Measurements from ENCODE around the gene HDAC11. TPM values are rescaled to one million over a fixed set of nuclear protein-coding genes. Genes with fewer than 3 reads are reported as not detected.
"Not testable (repeated sequence)": the region's sequence is repeated elsewhere in the genome, so short reads cannot be mapped to it uniquely, and the experiment has no call there.

HDAC11 gene
- polyA plus RNA-seq, 1 donor (not counting 4 experiments of a cell fraction or from before 2014, with no cell fraction given) = 12.6 TPM

DNA sequence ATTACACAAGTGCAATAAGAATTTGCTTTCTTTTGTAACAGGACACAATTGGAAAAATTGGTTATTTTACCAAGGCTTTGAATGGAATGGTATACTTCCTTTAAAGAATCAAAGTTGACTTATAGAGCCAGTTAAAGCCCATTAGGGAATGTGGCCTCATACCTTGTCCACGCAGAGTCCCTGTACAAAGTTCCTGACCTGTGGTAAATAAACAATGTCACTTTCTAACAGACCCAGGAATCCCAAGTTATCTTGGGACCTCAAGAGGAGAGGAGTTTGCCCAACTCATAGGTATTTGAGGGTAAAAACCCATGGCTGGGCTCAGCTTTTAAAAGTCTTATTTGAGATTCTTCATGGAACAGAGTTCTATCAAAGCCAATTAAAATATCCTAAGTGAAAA is 48.0 kb upstream of the HDAC11 start:
- dilution Hi-C loops (cut with MboI; ENCODE audit: extremely low pct_ligation_motif_present, low sequenced_read_pairs) = no loop called here
- H3K9ac ChIP-seq (ENCODE audit: control insufficient read depth, extremely low read depth, insufficient read depth, low read length) = no peak overlapping the region
- H3K4me2 ChIP-seq (ENCODE audit: control insufficient read depth, extremely low read depth, insufficient read depth, low read depth, low read length) = no peak overlapping the region
- H3K27ac ChIP-seq (ENCODE audit: control insufficient read depth, insufficient read depth, low read length) = no peak overlapping the region
- no peaks in the 10 kb centered on the region for H3K36me3 ChIP-seq (ENCODE audit: control insufficient read depth in 2 of 2, extremely low read depth in 1 of 2, insufficient read depth in 2 of 2, low read length in 2 of 2)
- no peaks in the 10 kb centered on the region for H3K9me3 ChIP-seq (ENCODE audit: control insufficient read depth, low read depth, low read length)
- no peak overlapping the region for H2AFZ ChIP-seq (ENCODE audit: control insufficient read depth, low read length)
- DNase-seq (ENCODE audit: low read depth, low spot score) = no peak
- H3K9me1 ChIP-seq (ENCODE audit: control insufficient read depth, extremely low read depth, insufficient read depth, low read length) = no peaks in the 10 kb centered on the region
- no peaks in the 10 kb centered on the region for H3K4me1 ChIP-seq (ENCODE audit: control insufficient read depth, extremely low read depth, insufficient read depth, low read length)
- no peak for FAIRE-seq
- H3K27me3 ChIP-seq (ENCODE audit: control insufficient read depth, extremely low read depth, insufficient read depth, low read length) = no peaks in the 10 kb centered on the region
- no peaks in the 10 kb centered on the region for H3K79me2 ChIP-seq (ENCODE audit: control insufficient read depth, insufficient read depth, low read length)
- no peaks in the 10 kb centered on the region for H4K20me1 ChIP-seq (ENCODE audit: control insufficient read depth, extremely low read depth, insufficient read depth, low read length)
- TF ChIP-seq EZH2 (IDR thresholded peaks at IDR 0.05; ENCODE audit: low read length) = no peak
- TF ChIP-seq, protein P1, sequence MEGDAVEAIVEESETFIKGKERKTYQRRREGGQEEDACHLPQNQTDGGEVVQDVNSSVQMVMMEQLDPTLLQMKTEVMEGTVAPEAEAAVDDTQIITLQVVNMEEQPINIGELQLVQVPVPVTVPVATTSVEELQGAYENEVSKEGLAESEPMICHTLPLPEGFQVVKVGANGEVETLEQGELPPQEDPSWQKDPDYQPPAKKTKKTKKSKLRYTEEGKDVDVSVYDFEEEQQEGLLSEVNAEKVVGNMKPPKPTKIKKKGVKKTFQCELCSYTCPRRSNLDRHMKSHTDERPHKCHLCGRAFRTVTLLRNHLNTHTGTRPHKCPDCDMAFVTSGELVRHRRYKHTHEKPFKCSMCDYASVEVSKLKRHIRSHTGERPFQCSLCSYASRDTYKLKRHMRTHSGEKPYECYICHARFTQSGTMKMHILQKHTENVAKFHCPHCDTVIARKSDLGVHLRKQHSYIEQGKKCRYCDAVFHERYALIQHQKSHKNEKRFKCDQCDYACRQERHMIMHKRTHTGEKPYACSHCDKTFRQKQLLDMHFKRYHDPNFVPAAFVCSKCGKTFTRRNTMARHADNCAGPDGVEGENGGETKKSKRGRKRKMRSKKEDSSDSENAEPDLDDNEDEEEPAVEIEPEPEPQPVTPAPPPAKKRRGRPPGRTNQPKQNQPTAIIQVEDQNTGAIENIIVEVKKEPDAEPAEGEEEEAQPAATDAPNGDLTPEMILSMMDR (optimal IDR thresholded peaks at IDR 0.05 in 1 of 3, IDR thresholded peaks at IDR 0.05 in 1 of 3, conservative IDR thresholded peaks at IDR 0.05 in 1 of 3; ENCODE audit: extremely low read depth in 1 of 3, insufficient read depth in 2 of 3, low read length in 3 of 3) = no peak
- no peak overlapping the region for H3K4me3 ChIP-seq (ENCODE audit: control insufficient read depth in 2 of 3, extremely low read depth in 1 of 3, insufficient read depth in 2 of 3, low read depth in 1 of 3, low read length in 3 of 3)

DNA sequence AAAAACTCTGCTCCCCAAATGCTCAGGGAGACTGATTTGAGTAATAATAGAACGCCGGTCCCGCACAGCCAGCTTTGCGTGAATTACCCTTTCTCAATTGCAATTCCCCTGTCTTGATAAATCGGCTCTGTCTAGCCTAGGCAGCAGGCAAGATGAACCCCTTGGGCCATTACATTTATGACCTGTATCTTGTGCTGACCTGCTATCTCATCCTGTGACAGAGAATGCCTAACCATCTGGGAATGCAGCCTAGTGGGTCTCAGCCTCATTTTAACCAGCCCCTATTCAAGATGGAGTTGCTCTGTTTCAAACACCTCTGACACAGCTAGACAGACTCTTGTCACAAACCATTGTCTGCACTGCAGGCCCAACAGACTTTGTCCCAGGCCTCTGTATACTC is 46.2 kb upstream of the HDAC11 start:
- H3K79me2 ChIP-seq (ENCODE audit: control insufficient read depth, insufficient read depth, low read length) = no peaks in the 10 kb centered on the region
- H3K36me3 ChIP-seq (ENCODE audit: control insufficient read depth in 2 of 2, extremely low read depth in 1 of 2, insufficient read depth in 2 of 2, low read length in 2 of 2) = no peaks in the 10 kb centered on the region
- no peak overlapping the region for H3K4me3 ChIP-seq (ENCODE audit: control insufficient read depth in 2 of 3, extremely low read depth in 1 of 3, insufficient read depth in 2 of 3, low read depth in 1 of 3, low read length in 3 of 3)
- no peak overlapping the region for H2AFZ ChIP-seq (ENCODE audit: control insufficient read depth, low read length)
- TF ChIP-seq, protein P1 (optimal IDR thresholded peaks at IDR 0.05 in 1 of 3, IDR thresholded peaks at IDR 0.05 in 1 of 3, conservative IDR thresholded peaks at IDR 0.05 in 1 of 3; ENCODE audit: extremely low read depth in 1 of 3, insufficient read depth in 2 of 3, low read length in 3 of 3) = no peak
- no peak for TF ChIP-seq EZH2 (IDR thresholded peaks at IDR 0.05; ENCODE audit: low read length)
- dilution Hi-C loops (cut with MboI; ENCODE audit: extremely low pct_ligation_motif_present, low sequenced_read_pairs) = no loop called here
- H3K27me3 ChIP-seq (ENCODE audit: control insufficient read depth, extremely low read depth, insufficient read depth, low read length) = no peaks in the 10 kb centered on the region
- no peaks in the 10 kb centered on the region for H3K9me3 ChIP-seq (ENCODE audit: control insufficient read depth, low read depth, low read length)
- no peak for DNase-seq (ENCODE audit: low read depth, low spot score)
- H3K9me1 ChIP-seq (ENCODE audit: control insufficient read depth, extremely low read depth, insufficient read depth, low read length) = no peaks in the 10 kb centered on the region
- H3K27ac ChIP-seq (ENCODE audit: control insufficient read depth, insufficient read depth, low read length) = no peak overlapping the region
- H3K4me2 ChIP-seq (ENCODE audit: control insufficient read depth, extremely low read depth, insufficient read depth, low read depth, low read length) = no peak overlapping the region
- no peak overlapping the region for H3K9ac ChIP-seq (ENCODE audit: control insufficient read depth, extremely low read depth, insufficient read depth, low read length)
- H4K20me1 ChIP-seq (ENCODE audit: control insufficient read depth, extremely low read depth, insufficient read depth, low read length) = no peaks in the 10 kb centered on the region
- H3K4me1 ChIP-seq (ENCODE audit: control insufficient read depth, extremely low read depth, insufficient read depth, low read length) = no peaks in the 10 kb centered on the region
- FAIRE-seq = no peak

DNA sequence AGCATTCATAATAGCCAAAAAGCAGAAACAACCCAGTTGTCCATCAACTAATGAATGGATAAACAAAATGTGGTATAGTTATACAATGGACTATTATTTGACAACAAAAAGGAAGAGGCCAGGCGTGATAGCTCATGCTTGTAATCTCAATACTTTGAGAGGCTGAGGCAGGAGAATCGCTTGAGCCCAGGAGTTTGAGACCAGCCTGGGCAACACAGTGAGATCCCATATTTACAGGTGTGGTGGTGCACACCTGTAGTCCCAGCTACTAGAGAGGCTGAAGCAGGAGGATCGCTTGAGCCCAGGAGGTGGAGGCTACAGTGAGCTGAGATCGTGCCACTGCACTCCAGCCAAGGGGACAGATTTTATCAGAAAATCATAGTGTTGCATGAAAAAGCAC is 43.9 kb upstream of the HDAC11 start:
- dilution Hi-C loops (cut with MboI; ENCODE audit: extremely low pct_ligation_motif_present, low sequenced_read_pairs); H2AFZ ChIP-seq (ENCODE audit: control insufficient read depth, low read length): not testable (repeated sequence)

More for the DNA sequence above, 43.9 kb upstream of the HDAC11 start:
- H4K20me1 ChIP-seq (ENCODE audit: control insufficient read depth, extremely low read depth, insufficient read depth, low read length); FAIRE-seq; H3K9ac ChIP-seq (ENCODE audit: control insufficient read depth, extremely low read depth, insufficient read depth, low read length); H3K9me1 ChIP-seq (ENCODE audit: control insufficient read depth, extremely low read depth, insufficient read depth, low read length); H3K4me2 ChIP-seq (ENCODE audit: control insufficient read depth, extremely low read depth, insufficient read depth, low read depth, low read length); DNase-seq (ENCODE audit: low read depth, low spot score); H3K36me3 ChIP-seq (ENCODE audit: control insufficient read depth in 2 of 2, extremely low read depth in 1 of 2, insufficient read depth in 2 of 2, low read length in 2 of 2); H3K27ac ChIP-seq (ENCODE audit: control insufficient read depth, insufficient read depth, low read length); H3K4me3 ChIP-seq (ENCODE audit: control insufficient read depth in 2 of 3, extremely low read depth in 1 of 3, insufficient read depth in 2 of 3, low read depth in 1 of 3, low read length in 3 of 3); H3K79me2 ChIP-seq (ENCODE audit: control insufficient read depth, insufficient read depth, low read length); H3K27me3 ChIP-seq (ENCODE audit: control insufficient read depth, extremely low read depth, insufficient read depth, low read length); H3K9me3 ChIP-seq (ENCODE audit: control insufficient read depth, low read depth, low read length); H3K4me1 ChIP-seq (ENCODE audit: control insufficient read depth, extremely low read depth, insufficient read depth, low read length): not testable (repeated sequence)
